Small intestine (tissue), 7 donors: ENCODE results near the gene ING1. TPM values are rescaled to one million over a fixed set of nuclear protein-coding genes. Genes with fewer than 3 reads are reported as not detected.
"Not testable (repeated sequence)": the region's sequence is repeated elsewhere in the genome, so short reads cannot be mapped to it uniquely, and the experiment has no call there.

Experiments
- DNase-seq, 2 donors: peaks; one replicate each; pipeline versions ENCODE4 v3.0.0 to v3.0.0-alpha.2; 2013
- FAIRE-seq: peaks from 2 replicates; lab custom pipeline; 2012; peaks lifted over from hg19 to GRCh38; lab: Jason Lieb, UNC
- H3K27ac ChIP-seq, 3 donors: one replicate each; pipeline ENCODE4 v1.5.1; 2013; ENCODE audit warnings: low read length in 2 of 3, mild to moderate bottlenecking in 2 of 3, control low read depth in 1 of 3, inconsistent platforms in 1 of 3, low read depth in 1 of 3, moderate library complexity in 1 of 3
- H3K27me3 ChIP-seq, 3 donors: one replicate each; pipeline ENCODE4 v1.6.1; 2013; ENCODE audit warnings: low read length in 3 of 3, inconsistent platforms in 1 of 3; ENCODE audit not compliant: control insufficient read depth in 3 of 3, insufficient read depth in 3 of 3
- H3K36me3 ChIP-seq, 3 donors: one replicate each; pipeline ENCODE4 v1.6.1; 2013; ENCODE audit warnings: low read length in 3 of 3, inconsistent platforms in 1 of 3, low read depth in 1 of 3, mild to moderate bottlenecking in 1 of 3, moderate library complexity in 1 of 3; ENCODE audit not compliant: control insufficient read depth in 3 of 3, insufficient read depth in 2 of 3
- H3K4me1 ChIP-seq, 3 donors: one replicate each; pipeline ENCODE4 v1.6.1; 2013; ENCODE audit warnings: low read length in 2 of 3, inconsistent platforms in 1 of 3, low read depth in 1 of 3, mild to moderate bottlenecking in 1 of 3, moderate library complexity in 1 of 3; ENCODE audit not compliant: control insufficient read depth in 3 of 3, insufficient read depth in 2 of 3
- H3K4me3 ChIP-seq, 3 donors: one replicate each; pipeline ENCODE4 v1.5.1; 2013; ENCODE audit warnings: low read length in 3 of 3, control low read depth in 1 of 3, inconsistent platforms in 1 of 3, low read depth in 1 of 3, mild to moderate bottlenecking in 1 of 3, moderate library complexity in 1 of 3
- H3K9me3 ChIP-seq, 2 donors: one replicate each; pipeline ENCODE4 v1.6.1; 2013; ENCODE audit warnings: low read depth in 1 of 2, low read length in 1 of 2; ENCODE audit not compliant: control insufficient read depth in 2 of 2, insufficient read depth in 1 of 2
- WGBS, 3 donors: extraction: QIAGEN DNeasy Blood & Tissue Kit; methylation state at CpG; one replicate each; pipeline ENCODE4 v1.1.7; 2013; 5-methylcytosine and 5-hydroxymethylcytosine counted together
- polyA plus RNA-seq, 4 donors: library from polyadenylated mRNA; stranded (reverse) in 3 of 4; unstranded in 1 of 4; fragments of 200-250 nt in 3 of 4; fragments of 120-200 nt in 1 of 4; gene quantifications; one replicate each; pipeline versions ENCODE4 v1.2.1 to v1.2.3, GENCODE V29; 2013
- donor health status: healthy with polysubstance abuse.
- donor health status: control.
- donor health status: control.
- donor health status: Bipolar disorder and iron deficiency.
- donor health status: healthy.

Gene ING1
- polyA plus RNA-seq, 4 donors: 10.8 to 18.6 (median 15.1) TPM

- Histone ChIP-seq H3K27me3 (no peaks in the 10 kb centered on the region), H3K4me3 (no peak overlapping the region), H3K4me1 (peaks cover 0 to 19% (median 7%) of the 10 kb centered on the region in 3 donors), H3K27ac (peak overlapping the region; percentile 68 to 89 (median 71)), H3K36me3 (peaks cover 2 to 72% (median 8%) of the 10 kb centered on the region in 3 donors), H3K9me3 (no peaks in the 10 kb centered on the region)
- no peak for FAIRE-seq
- 53 to 67% (median 66%) methylated on average over 8 of the region's 8 CpGs for WGBS, 3 donors
- DNase-seq: peak; percentile 50 to 66
Observed at GRCh38 chr13:110684388-110685056, 29.0 kb upstream of the ING1 start.

- Histone ChIP-seq H3K27ac (peak overlapping the region in 2 of 3 donors; percentile 33 to 89), H3K27me3 (no peaks in the 10 kb centered on the region), H3K4me3 (no peak overlapping the region), H3K36me3 (peaks cover 2 to 71% (median 8%) of the 10 kb centered on the region in 3 donors), H3K4me1 (peaks cover 0 to 19% (median 7%) of the 10 kb centered on the region in 3 donors), H3K9me3 (no peaks in the 10 kb centered on the region)
- WGBS, 3 donors: 67 to 74% (median 73%) methylated on average over 11 of the region's 11 CpGs
- peak; percentile 68 to 71 for DNase-seq
- FAIRE-seq: no peak
Observed at GRCh38 chr13:110685305-110686020, 28.0 kb upstream of the ING1 start.

GRCh38 chr13:110687736-110688135, 25.8 kb upstream of the ING1 start:
- Histone ChIP-seq H3K36me3 (peaks cover 0 to 62% (median 6%) of the 10 kb centered on the region in 3 donors), H3K27me3 (no peaks in the 10 kb centered on the region), H3K4me1 (peaks cover 0 to 19% (median 7%) of the 10 kb centered on the region in 3 donors), H3K27ac (no peak overlapping the region), H3K9me3 (no peaks in the 10 kb centered on the region), H3K4me3 (no peak overlapping the region)
- DNase-seq (no peak), FAIRE-seq (no peak)
- 94 to 95% (median 95%) methylated on average over 16 of the region's 16 CpGs for WGBS, 3 donors

GRCh38 chr13:110689041-110689440, 24.5 kb upstream of the ING1 start:
- FAIRE-seq (no peak), DNase-seq (no peak)
- Histone ChIP-seq H3K9me3 (no peaks in the 10 kb centered on the region), H3K4me3 (no peak overlapping the region), H3K36me3 (peaks cover 0 to 63% (median 8%) of the 10 kb centered on the region in 3 donors), H3K4me1 (peaks cover 0 to 13% (median 4%) of the 10 kb centered on the region in 3 donors), H3K27ac (no peak overlapping the region), H3K27me3 (no peaks in the 10 kb centered on the region)
- WGBS, 3 donors: 90 to 91% (median 91%) methylated on average over 9 of the region's 9 CpGs

GRCh38 chr13:110689711-110690110, 23.8 kb upstream of the ING1 start:
- no peak for DNase-seq
- no peak for FAIRE-seq
- WGBS, 3 donors: 91 to 95% (median 95%) methylated on average over 12 of the region's 12 CpGs

GRCh38 chr13:110690516-110690915, 23.0 kb upstream of the ING1 start:
- Histone ChIP-seq H3K36me3 (peaks cover 4 to 62% (median 7%) of the 10 kb centered on the region in 3 donors), H3K9me3 (no peaks in the 10 kb centered on the region), H3K27ac (no peak overlapping the region), H3K4me3 (no peak overlapping the region), H3K4me1 (peaks cover 0 to 3% (median 0%) of the 10 kb centered on the region in 3 donors), H3K27me3 (no peaks in the 10 kb centered on the region)
- WGBS, 3 donors: 54 to 79% (median 58%) methylated on average over 8 of the region's 8 CpGs
- FAIRE-seq (no peak), DNase-seq (peak in 1 of 2 donors; percentile 12)

More at GRCh38 chr13:110689711-110690110, 23.8 kb upstream of the ING1 start:
- Histone ChIP-seq H3K36me3 (peaks cover under 1 to 62% (median 7%) of the 10 kb centered on the region in 3 donors), H3K4me3 (no peak overlapping the region), H3K9me3 (no peaks in the 10 kb centered on the region), H3K27ac (no peak overlapping the region), H3K4me1 (peaks cover 0 to 7% (median 0%) of the 10 kb centered on the region in 3 donors), H3K27me3 (no peaks in the 10 kb centered on the region)

GRCh38 chr13:110695774-110696173, 17.7 kb upstream of the ING1 start:
- not testable (repeated sequence) for H3K4me1 ChIP-seq, DNase-seq, H3K4me3 ChIP-seq, H3K27ac ChIP-seq, H3K9me3 ChIP-seq, H3K27me3 ChIP-seq, FAIRE-seq
- H3K36me3 ChIP-seq: peaks cover 8 to 61% (median 17%) of the 10 kb centered on the region in 3 donors
- 86 to 90% (median 90%) methylated on average over 7 of the region's 7 CpGs for WGBS, 3 donors

- Histone ChIP-seq H3K4me1 (no peaks in the 10 kb centered on the region), H3K27ac (no peak overlapping the region), H3K27me3 (no peaks in the 10 kb centered on the region), H3K36me3 (peaks cover 10 to 63% (median 20%) of the 10 kb centered on the region in 3 donors), H3K4me3 (no peak overlapping the region), H3K9me3 (no peaks in the 10 kb centered on the region)
- FAIRE-seq (no peak), DNase-seq (no peak)
- 91 to 93% (median 91%) methylated on average over 10 of the region's 10 CpGs for WGBS, 3 donors
Observed at GRCh38 chr13:110696776-110697175, 16.7 kb upstream of the ING1 start.
